HepG2 (cell line): ENCODE results near the gene CSF3R. TPM values are rescaled to one million over a fixed set of nuclear protein-coding genes. Genes with fewer than 3 reads are reported as not detected.

ENCODE experiments used
- BORCS8-MEF2B ChIP-seq: sonication (generic); formaldehyde crosslinking; IDR thresholded peaks from 2 replicates; pipeline ENCODE4 v1.8.0; 2022; ENCODE audit warnings: mild to moderate bottlenecking, missing genetic modification reagents
- GTF3A ChIP-seq: sonication (generic); formaldehyde crosslinking; conservative IDR thresholded peaks from 2 replicates; pipeline ENCODE4 v1.4.0; 2020; ENCODE audit warnings: mild to moderate bottlenecking, missing genetic modification reagents
- KDM2A ChIP-seq: sonication (generic); formaldehyde crosslinking; IDR thresholded peaks from 2 replicates; pipeline ENCODE4 v1.4.0; 2020; ENCODE audit warnings: low read depth, missing genetic modification reagents, borderline replicate concordance
- KDM5B ChIP-seq: sonication (generic); formaldehyde crosslinking; IDR thresholded peaks from 2 replicates; pipeline ENCODE4 v1.4.0; 2020; ENCODE audit warnings: missing genetic modification reagents, mild to moderate bottlenecking, borderline replicate concordance
- NR2C2 ChIP-seq: sonication (generic); formaldehyde crosslinking; IDR thresholded peaks from 2 replicates; pipeline ENCODE4 v1.4.0; 2020; ENCODE audit warnings: missing genetic modification reagents, mild to moderate bottlenecking, moderate library complexity, borderline replicate concordance
- POLR2A ChIP-seq, 2 experiments: IDR thresholded peaks; 2 replicates each; pipeline ENCODE4 v1.6.1; 2011; ENCODE audit warnings: low read depth in 2 of 2, low read length in 2 of 2, mild to moderate bottlenecking in 1 of 2, moderate library complexity in 1 of 2; ENCODE audit not compliant: insufficient read depth in 1 of 2
- SRF ChIP-seq: IDR thresholded peaks from 2 replicates; pipeline ENCODE4 v1.6.1; 2011; ENCODE audit warnings: mild to moderate bottlenecking, low read depth, low read length, moderate library complexity
- SRY ChIP-seq: sonication (generic); formaldehyde crosslinking; IDR thresholded peaks from 2 replicates; pipeline ENCODE4 v1.8.0; 2022; ENCODE audit warnings: mild to moderate bottlenecking, missing genetic modification reagents
- ZBTB3 ChIP-seq: sonication (generic); formaldehyde crosslinking; IDR thresholded peaks from 2 replicates; pipeline ENCODE4 v1.4.0; 2020; ENCODE audit warnings: low read depth, mild to moderate bottlenecking, moderate library complexity, missing genetic modification reagents, borderline replicate concordance
- ZMAT3 ChIP-seq: sonication (generic); formaldehyde crosslinking; conservative IDR thresholded peaks from 2 replicates; pipeline ENCODE4 v1.7.0; 2021; ENCODE audit warnings: missing genetic modification reagents
- ZNF12 ChIP-seq: sonication (generic); formaldehyde crosslinking; IDR thresholded peaks from 2 replicates; pipeline ENCODE4 v1.5.0; 2020; ENCODE audit warnings: missing genetic modification reagents
- ZNF160 ChIP-seq: sonication (generic); formaldehyde crosslinking; IDR thresholded peaks from 2 replicates; pipeline ENCODE4 v1.8.0; 2022; ENCODE audit warnings: mild to moderate bottlenecking, inconsistent platforms, missing genetic modification reagents
- ZNF263 ChIP-seq: sonication (generic); formaldehyde crosslinking; IDR thresholded peaks from 2 replicates; pipeline ENCODE4 v1.4.0; 2020; ENCODE audit warnings: missing genetic modification reagents
- ZNF326 ChIP-seq: sonication (generic); formaldehyde crosslinking; IDR thresholded peaks from 2 replicates; pipeline ENCODE4 v1.4.0; 2020; ENCODE audit warnings: missing genetic modification reagents, borderline replicate concordance
- ZNF577 ChIP-seq: sonication (generic); formaldehyde crosslinking; IDR thresholded peaks from 2 replicates; pipeline ENCODE4 v1.4.0; 2020; ENCODE audit warnings: mild to moderate bottlenecking, low read depth, missing genetic modification reagents, borderline replicate concordance
- ZNF670 ChIP-seq: sonication (generic); formaldehyde crosslinking; IDR thresholded peaks from 2 replicates; pipeline ENCODE4 v1.8.0; 2022; ENCODE audit warnings: mild to moderate bottlenecking, missing genetic modification reagents, borderline replicate concordance
- ZSCAN21 ChIP-seq: sonication (generic); formaldehyde crosslinking; IDR thresholded peaks from 2 replicates; pipeline ENCODE4 v1.8.0; 2022; ENCODE audit warnings: mild to moderate bottlenecking, missing genetic modification reagents, moderate library complexity, borderline replicate concordance
- polyA plus RNA-seq, 8 experiments: library from polyadenylated mRNA; depleted of rRNA in 3 of 8; stranded (reverse) in 7 of 8; unstranded in 1 of 8; fragments of >200 nt; fragmentation: Illumina TruSeq in 4 of 8; extraction: Trizol in 4 of 8; gene quantifications; 2 replicates each; pipeline versions ENCODE4 v1.2.1 to v1.2.3, GENCODE V29; 2011 to 2016; ENCODE audit warnings: low read depth in 4 of 8, missing spikeins in 1 of 8, mixed read lengths in 1 of 8; ENCODE audit not compliant: insufficient read depth in 1 of 8
- total RNA-seq, 5 experiments: library from RNA; depleted of rRNA; stranded (reverse); fragments of >200 nt; fragmentation: Illumina TruSeq; extraction: Trizol; gene quantifications; 2 replicates each; pipeline ENCODE4 v1.2.3, GENCODE V29; 2016; ENCODE audit warnings: low read depth in 1 of 5
- TF ChIP-seq, protein P1 (sequence below): sonication (generic); formaldehyde crosslinking; IDR thresholded peaks from 2 replicates; pipeline ENCODE4 v1.4.0; 2020; ENCODE audit warnings: missing genetic modification reagents
- TF ChIP-seq, protein P2 (sequence below): sonication (generic); formaldehyde crosslinking; IDR thresholded peaks from 2 replicates; pipeline ENCODE4 v1.4.0; 2020; ENCODE audit warnings: missing genetic modification reagents
- TF ChIP-seq, protein P3 (sequence below): sonication (generic); formaldehyde crosslinking; IDR thresholded peaks from 2 replicates; pipeline ENCODE4 v1.4.0; 2020; ENCODE audit warnings: missing genetic modification reagents, borderline replicate concordance

The CSF3R gene
- total and polyA plus RNA-seq, 2 of the 13 experiments (the other 11 are each of a cell fraction or from before 2014, with no cell fraction given), result 11.9 to 28.8 TPM

DNA sequence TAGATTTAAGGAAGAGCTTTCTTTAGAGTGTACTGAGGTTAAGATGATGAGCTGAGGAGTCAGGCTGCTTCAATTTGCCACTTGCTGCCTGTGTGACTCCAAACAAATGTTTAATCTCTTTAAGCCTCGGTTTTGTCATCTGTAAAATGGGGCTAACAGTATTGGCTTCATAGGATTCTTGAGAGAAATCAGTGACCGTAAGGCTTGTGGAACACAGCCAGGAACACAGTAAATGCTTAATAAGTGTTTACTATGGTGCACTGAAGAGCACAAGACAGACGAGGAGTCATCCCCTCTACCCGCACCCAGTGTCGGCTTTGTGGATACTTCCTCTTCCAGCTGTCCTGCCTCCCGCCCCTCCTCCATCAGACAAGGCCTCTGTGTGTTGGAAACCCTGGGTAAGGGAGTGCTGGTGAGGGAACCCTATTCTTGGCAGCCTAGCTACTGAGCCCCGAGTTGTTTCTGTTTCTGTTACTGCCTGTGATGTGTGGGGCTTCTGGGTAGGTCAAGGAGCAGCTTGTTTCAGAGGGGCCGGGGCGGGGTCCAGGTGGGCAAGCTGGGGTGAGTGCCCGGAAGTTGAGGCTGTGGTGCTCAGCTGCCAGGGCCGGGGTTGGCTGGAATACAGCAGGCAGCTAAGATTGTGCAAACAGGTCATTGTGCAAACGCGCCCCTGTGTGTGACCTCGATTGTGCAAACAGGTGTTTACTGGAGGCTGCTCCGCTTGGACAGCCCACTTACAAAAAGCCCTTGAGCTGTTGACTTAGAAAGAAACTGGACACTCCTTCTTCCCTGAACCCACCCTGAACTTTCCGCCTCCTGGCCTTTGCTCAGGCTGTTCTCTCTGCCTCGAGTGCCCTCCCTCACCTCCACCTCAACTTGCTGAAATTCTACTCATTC is 4.0 kb upstream of the CSF3R start (continued):
- TF ChIP-seq ZBTB3 (CRISPR knock-in tag), result peak; percentile 66; the same call in 1 of the 2 replicates
- 0 out of 2 replicates have a peak, but pooled peaks have one; percentile 74 for TF ChIP-seq GTF3A (CRISPR knock-in tag)
- peak; percentile 70; the same call in 1 of the 2 replicates for TF ChIP-seq KDM2A (CRISPR knock-in tag)
- TF ChIP-seq SRF, result peak; percentile 11; the same call in 1 of the 2 replicates
- no peak for TF ChIP-seq ZNF577
- peak; percentile 95 for TF ChIP-seq NR2C2 (CRISPR knock-in tag)
- TF ChIP-seq ZNF160 (CRISPR knock-in tag), result peak; percentile 50; the same call in 1 of the 2 replicates
- TF ChIP-seq ZNF12 (CRISPR knock-in tag), result peak; percentile 86
- TF ChIP-seq, protein P1, sequence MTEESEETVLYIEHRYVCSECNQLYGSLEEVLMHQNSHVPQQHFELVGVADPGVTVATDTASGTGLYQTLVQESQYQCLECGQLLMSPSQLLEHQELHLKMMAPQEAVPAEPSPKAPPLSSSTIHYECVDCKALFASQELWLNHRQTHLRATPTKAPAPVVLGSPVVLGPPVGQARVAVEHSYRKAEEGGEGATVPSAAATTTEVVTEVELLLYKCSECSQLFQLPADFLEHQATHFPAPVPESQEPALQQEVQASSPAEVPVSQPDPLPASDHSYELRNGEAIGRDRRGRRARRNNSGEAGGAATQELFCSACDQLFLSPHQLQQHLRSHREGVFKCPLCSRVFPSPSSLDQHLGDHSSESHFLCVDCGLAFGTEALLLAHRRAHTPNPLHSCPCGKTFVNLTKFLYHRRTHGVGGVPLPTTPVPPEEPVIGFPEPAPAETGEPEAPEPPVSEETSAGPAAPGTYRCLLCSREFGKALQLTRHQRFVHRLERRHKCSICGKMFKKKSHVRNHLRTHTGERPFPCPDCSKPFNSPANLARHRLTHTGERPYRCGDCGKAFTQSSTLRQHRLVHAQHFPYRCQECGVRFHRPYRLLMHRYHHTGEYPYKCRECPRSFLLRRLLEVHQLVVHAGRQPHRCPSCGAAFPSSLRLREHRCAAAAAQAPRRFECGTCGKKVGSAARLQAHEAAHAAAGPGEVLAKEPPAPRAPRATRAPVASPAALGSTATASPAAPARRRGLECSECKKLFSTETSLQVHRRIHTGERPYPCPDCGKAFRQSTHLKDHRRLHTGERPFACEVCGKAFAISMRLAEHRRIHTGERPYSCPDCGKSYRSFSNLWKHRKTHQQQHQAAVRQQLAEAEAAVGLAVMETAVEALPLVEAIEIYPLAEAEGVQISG, result peak; percentile 91
- TF ChIP-seq SRY (CRISPR knock-in tag), result peak; percentile 69; the same call in 1 of the 2 replicates
- TF ChIP-seq, protein P2, sequence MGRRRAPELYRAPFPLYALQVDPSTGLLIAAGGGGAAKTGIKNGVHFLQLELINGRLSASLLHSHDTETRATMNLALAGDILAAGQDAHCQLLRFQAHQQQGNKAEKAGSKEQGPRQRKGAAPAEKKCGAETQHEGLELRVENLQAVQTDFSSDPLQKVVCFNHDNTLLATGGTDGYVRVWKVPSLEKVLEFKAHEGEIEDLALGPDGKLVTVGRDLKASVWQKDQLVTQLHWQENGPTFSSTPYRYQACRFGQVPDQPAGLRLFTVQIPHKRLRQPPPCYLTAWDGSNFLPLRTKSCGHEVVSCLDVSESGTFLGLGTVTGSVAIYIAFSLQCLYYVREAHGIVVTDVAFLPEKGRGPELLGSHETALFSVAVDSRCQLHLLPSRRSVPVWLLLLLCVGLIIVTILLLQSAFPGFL (CRISPR knock-in tag), result no peak
- peak; percentile 50 to 78; a peak in 3 of 4 replicates for TF ChIP-seq POLR2A (IDR thresholded peaks at IDR 0.05; ENCODE audit: insufficient read depth in 1 of 2, low read depth in 2 of 2, low read length in 2 of 2)
- peak; percentile 85 for TF ChIP-seq ZNF670 (CRISPR knock-in tag)
- TF ChIP-seq BORCS8-MEF2B (CRISPR knock-in tag), result 0 out of 2 replicates have a peak, but pooled peaks have one; percentile 49
- TF ChIP-seq KDM5B (CRISPR knock-in tag), result peak; percentile 84; the same call in 1 of the 2 replicates
- TF ChIP-seq ZSCAN21, result peak; percentile 74
- TF ChIP-seq ZNF263 (CRISPR knock-in tag), result peak; percentile 89
- TF ChIP-seq ZMAT3, result peak; percentile 91
- no peak for TF ChIP-seq ZNF326 (CRISPR knock-in tag)
- TF ChIP-seq, protein P3, sequence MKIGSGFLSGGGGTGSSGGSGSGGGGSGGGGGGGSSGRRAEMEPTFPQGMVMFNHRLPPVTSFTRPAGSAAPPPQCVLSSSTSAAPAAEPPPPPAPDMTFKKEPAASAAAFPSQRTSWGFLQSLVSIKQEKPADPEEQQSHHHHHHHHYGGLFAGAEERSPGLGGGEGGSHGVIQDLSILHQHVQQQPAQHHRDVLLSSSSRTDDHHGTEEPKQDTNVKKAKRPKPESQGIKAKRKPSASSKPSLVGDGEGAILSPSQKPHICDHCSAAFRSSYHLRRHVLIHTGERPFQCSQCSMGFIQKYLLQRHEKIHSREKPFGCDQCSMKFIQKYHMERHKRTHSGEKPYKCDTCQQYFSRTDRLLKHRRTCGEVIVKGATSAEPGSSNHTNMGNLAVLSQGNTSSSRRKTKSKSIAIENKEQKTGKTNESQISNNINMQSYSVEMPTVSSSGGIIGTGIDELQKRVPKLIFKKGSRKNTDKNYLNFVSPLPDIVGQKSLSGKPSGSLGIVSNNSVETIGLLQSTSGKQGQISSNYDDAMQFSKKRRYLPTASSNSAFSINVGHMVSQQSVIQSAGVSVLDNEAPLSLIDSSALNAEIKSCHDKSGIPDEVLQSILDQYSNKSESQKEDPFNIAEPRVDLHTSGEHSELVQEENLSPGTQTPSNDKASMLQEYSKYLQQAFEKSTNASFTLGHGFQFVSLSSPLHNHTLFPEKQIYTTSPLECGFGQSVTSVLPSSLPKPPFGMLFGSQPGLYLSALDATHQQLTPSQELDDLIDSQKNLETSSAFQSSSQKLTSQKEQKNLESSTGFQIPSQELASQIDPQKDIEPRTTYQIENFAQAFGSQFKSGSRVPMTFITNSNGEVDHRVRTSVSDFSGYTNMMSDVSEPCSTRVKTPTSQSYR (CRISPR knock-in tag), result peak; percentile 68; the same call in 1 of the 2 replicates
